Vagina (tissue), 2 donors: ENCODE results near the gene HIVEP2.

Source experiments
- CTCF ChIP-seq, 3 experiments: fragments of 450-650 bp in 2 of 3; fragments of 200-600 bp in 1 of 3; sonication (generic) in 1 of 3; IDR thresholded peaks; one replicate each; pipeline ENCODE4 v1.5.1; 2017 to 2019; ENCODE audit warnings: antibody characterized with exemption in 3 of 3, mild to moderate bottlenecking in 2 of 3, moderate library complexity in 2 of 3
- POLR2A ChIP-seq, 2 donors: fragments of 450-650 bp; IDR thresholded peaks; one replicate each; pipeline ENCODE4 v1.6.1; 2017; ENCODE audit warnings: antibody characterized with exemption in 2 of 2, mild to moderate bottlenecking in 2 of 2, moderate library complexity in 2 of 2
- POLR2AphosphoS5 ChIP-seq, 2 donors: sonication (generic); formaldehyde crosslinking; IDR thresholded peaks; one replicate each; pipeline ENCODE4 v1.9.0; 2017; ENCODE audit warnings: antibody characterized with exemption in 2 of 2, mild to moderate bottlenecking in 2 of 2, low read depth in 1 of 2; ENCODE audit not compliant: insufficient read depth in 1 of 2

- TF ChIP-seq CTCF (IDR thresholded peaks at IDR 0.05) (no peak), POLR2A (IDR thresholded peaks at IDR 0.05) (no peak), POLR2AphosphoS5 (IDR thresholded peaks at IDR 0.05; ENCODE audit: insufficient read depth in 1 of 2, low read depth in 1 of 2) (no peak)
These were observed 123.1 kb downstream of the HIVEP2 start for GRCh38 chr6:142821860-142822259.
